ENCODE results near the gene TMEM130. TPM values are rescaled to one million over a fixed set of nuclear protein-coding genes. Genes with fewer than 3 reads are reported as not detected.

TMEM130 gene
- total RNA-seq, 1 experiment from 2014 or later: 2.1 TPM

DNA sequence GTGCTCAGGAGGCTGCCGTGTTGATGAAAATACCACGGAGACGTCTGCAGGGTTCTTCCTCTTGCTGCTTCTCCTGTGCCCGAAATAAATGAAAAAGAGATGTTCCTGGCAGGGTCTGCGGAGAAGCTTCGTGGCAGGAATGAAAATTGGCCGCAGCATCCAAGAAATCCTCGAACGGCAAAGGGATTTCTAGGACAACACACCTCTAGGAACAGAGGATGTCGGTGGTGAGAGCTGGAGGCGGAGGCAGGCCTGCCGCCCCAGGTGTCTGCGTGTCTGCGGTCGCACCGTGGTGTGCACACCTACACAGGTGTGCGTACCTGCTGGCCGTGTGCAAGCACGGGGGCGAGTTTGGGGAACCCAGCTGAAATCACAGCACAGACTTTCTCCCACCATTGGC lies 43.4 kb downstream of the TMEM130 start:
- Histone ChIP-seq H2AFZ (no peak overlapping the region), H3K27ac (no peak overlapping the region), H3K79me2 (ENCODE audit: low read depth) (no peaks in the 10 kb centered on the region), H3K4me3 (no peak overlapping the region), H3K9me3 (ENCODE audit: insufficient read depth, low read depth) (no peaks in the 10 kb centered on the region), H3K4me2 (no peak overlapping the region), H4K20me1 (ENCODE audit: insufficient read depth) (no peaks in the 10 kb centered on the region), H3K4me1 (replicated peaks; ENCODE audit: insufficient read depth) (peaks cover 10% of the 10 kb centered on the region), H3F3A (ENCODE audit: insufficient read depth, low read depth) (no peaks in the 10 kb centered on the region; the same call in 1 of the 2 replicates), H3K9me2 (ENCODE audit: insufficient read depth) (no peaks in the 10 kb centered on the region), H3K27me3 (ENCODE audit: insufficient read depth, low read depth) (no peaks in the 10 kb centered on the region), H3K36me3 (ENCODE audit: low read depth) (no peaks in the 10 kb centered on the region)
- BruUV-seq (replicated peaks): no TSS peak
- ChIA-PET CTCF (no interaction called here), POLR2A (ENCODE audit: unreplicated experiment) (no interaction called here)
- TF ChIP-seq, protein P1, sequence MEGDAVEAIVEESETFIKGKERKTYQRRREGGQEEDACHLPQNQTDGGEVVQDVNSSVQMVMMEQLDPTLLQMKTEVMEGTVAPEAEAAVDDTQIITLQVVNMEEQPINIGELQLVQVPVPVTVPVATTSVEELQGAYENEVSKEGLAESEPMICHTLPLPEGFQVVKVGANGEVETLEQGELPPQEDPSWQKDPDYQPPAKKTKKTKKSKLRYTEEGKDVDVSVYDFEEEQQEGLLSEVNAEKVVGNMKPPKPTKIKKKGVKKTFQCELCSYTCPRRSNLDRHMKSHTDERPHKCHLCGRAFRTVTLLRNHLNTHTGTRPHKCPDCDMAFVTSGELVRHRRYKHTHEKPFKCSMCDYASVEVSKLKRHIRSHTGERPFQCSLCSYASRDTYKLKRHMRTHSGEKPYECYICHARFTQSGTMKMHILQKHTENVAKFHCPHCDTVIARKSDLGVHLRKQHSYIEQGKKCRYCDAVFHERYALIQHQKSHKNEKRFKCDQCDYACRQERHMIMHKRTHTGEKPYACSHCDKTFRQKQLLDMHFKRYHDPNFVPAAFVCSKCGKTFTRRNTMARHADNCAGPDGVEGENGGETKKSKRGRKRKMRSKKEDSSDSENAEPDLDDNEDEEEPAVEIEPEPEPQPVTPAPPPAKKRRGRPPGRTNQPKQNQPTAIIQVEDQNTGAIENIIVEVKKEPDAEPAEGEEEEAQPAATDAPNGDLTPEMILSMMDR (conservative IDR thresholded peaks at IDR 0.05): no peak
- no peak for TF ChIP-seq EZH2 (IDR thresholded peaks at IDR 0.05; ENCODE audit: low read depth)
- intact Hi-C loops (cut with micrococcal nuclease; ENCODE audit: unreplicated experiment): no loop called here
- no peak for DNase-seq

DNA sequence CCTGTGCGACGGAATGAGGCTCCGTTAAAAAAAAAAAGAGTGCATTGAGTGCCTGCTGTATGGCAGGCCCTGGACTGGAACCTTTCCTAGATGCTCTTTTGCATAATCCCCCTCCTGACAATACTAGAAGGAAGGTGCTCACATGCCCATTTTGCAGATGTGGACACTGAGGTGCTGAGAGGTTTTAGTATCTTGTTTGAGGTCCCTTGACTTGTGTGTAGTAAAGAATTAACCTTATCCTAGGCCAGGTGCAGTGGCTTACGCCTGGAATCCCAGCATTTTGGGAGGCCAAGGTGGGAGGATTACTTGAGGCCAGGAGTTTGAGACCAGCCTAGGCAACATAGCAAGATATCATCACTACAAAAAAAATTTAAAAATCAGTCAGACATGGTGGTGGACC lies 46.6 kb downstream of the TMEM130 start:
- Histone ChIP-seq H3K79me2 (ENCODE audit: low read depth) (no peaks in the 10 kb centered on the region), H3K27me3 (ENCODE audit: insufficient read depth, low read depth) (no peaks in the 10 kb centered on the region), H3K36me3 (ENCODE audit: low read depth) (no peaks in the 10 kb centered on the region), H3K9me3 (ENCODE audit: insufficient read depth, low read depth) (no peaks in the 10 kb centered on the region), H3K9me2 (ENCODE audit: insufficient read depth) (no peaks in the 10 kb centered on the region), H3K4me1 (replicated peaks; ENCODE audit: insufficient read depth) (peaks cover 10% of the 10 kb centered on the region), H3F3A (ENCODE audit: insufficient read depth, low read depth) (no peaks in the 10 kb centered on the region; the same call in 1 of the 2 replicates), H3K4me3 (no peak overlapping the region), H2AFZ (no peak overlapping the region), H4K20me1 (ENCODE audit: insufficient read depth) (no peaks in the 10 kb centered on the region), H3K4me2 (no peak overlapping the region), H3K27ac (no peak overlapping the region)
- ChIA-PET POLR2A (ENCODE audit: unreplicated experiment) (no interaction called here), CTCF (interaction anchor here (1.1 to 1.3 kb wide), 2 partner anchors 8 to 18 kb away, joined by 3 to 6 read pairs; no protein-coding TSS in a partner anchor)
- BruUV-seq (replicated peaks): no TSS peak
- intact Hi-C loops (cut with micrococcal nuclease; ENCODE audit: unreplicated experiment): loop anchor here (2.0 kb wide), 1 partner anchor 26 kb away; no protein-coding TSS in a partner anchor
- no peak for TF ChIP-seq EZH2 (IDR thresholded peaks at IDR 0.05; ENCODE audit: low read depth)
- TF ChIP-seq, protein P1 (conservative IDR thresholded peaks at IDR 0.05): no peak
- no peak for DNase-seq

DNA sequence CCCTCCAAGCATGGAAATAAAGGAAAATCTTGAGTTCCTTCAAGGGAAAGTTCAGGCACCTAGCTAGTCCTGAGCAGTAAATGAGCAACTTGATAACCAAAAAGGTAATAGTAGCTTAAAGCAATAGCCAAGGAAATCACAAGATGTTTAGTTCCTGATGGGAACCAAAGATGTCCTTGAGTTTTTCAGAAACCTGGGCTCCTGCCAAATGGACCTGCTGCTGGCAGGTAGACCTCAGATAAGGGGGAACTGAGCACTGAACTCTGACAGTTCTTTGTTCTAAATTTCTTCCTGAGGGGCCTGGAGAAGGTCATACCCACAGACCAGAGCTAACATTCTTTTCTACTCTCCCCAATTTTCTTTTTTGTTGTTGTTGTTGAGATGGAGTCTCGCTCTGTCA lies 48.5 kb downstream of the TMEM130 start:
- Histone ChIP-seq H2AFZ (no peak overlapping the region), H3K27ac (no peak overlapping the region)

More for the DNA sequence above, 48.5 kb downstream of the TMEM130 start:
- intact Hi-C loops (cut with micrococcal nuclease; ENCODE audit: unreplicated experiment): no loop called here
- Histone ChIP-seq H3K4me3 (no peak overlapping the region), H4K20me1 (ENCODE audit: insufficient read depth) (no peaks in the 10 kb centered on the region), H3F3A (ENCODE audit: insufficient read depth, low read depth) (no peaks in the 10 kb centered on the region; the same call in 1 of the 2 replicates), H3K9me2 (ENCODE audit: insufficient read depth) (no peaks in the 10 kb centered on the region), H3K79me2 (ENCODE audit: low read depth) (no peaks in the 10 kb centered on the region), H3K27me3 (ENCODE audit: insufficient read depth, low read depth) (no peaks in the 10 kb centered on the region; the same call in 1 of the 2 replicates), H3K4me1 (replicated peaks; ENCODE audit: insufficient read depth) (peaks cover 10% of the 10 kb centered on the region), H3K4me2 (no peak overlapping the region), H3K36me3 (ENCODE audit: low read depth) (no peaks in the 10 kb centered on the region), H3K9me3 (ENCODE audit: insufficient read depth, low read depth) (no peaks in the 10 kb centered on the region)
- no TSS peak for BruUV-seq (replicated peaks)
- DNase-seq: no peak
- TF ChIP-seq, protein P1 (conservative IDR thresholded peaks at IDR 0.05): no peak
- TF ChIP-seq EZH2 (IDR thresholded peaks at IDR 0.05; ENCODE audit: low read depth): no peak
- ChIA-PET POLR2A (ENCODE audit: unreplicated experiment) (interaction anchor here (0.7 kb wide), 1 partner anchor 1704 kb away, joined by 5 read pairs; the partner anchor contains the start of gene SDHAF3), CTCF (no interaction called here)
